Measurements from ENCODE around the gene UNC119B.

The UNC119B gene

GRCh38 chr12:120739821-120740613 lies 29.8 kb downstream of the UNC119B start:
- TF ChIP-seq MAX (IDR thresholded peaks at IDR 0.05) = no peak
- TF ChIP-seq ZBTB7A (IDR thresholded peaks at IDR 0.05; ENCODE audit: low read depth) = no peak
- no peak for TF ChIP-seq EGR1 (IDR thresholded peaks at IDR 0.05)
- no peak for TF ChIP-seq NFIC (IDR thresholded peaks at IDR 0.05)
- no peak for TF ChIP-seq FOXM1 (IDR thresholded peaks at IDR 0.05; ENCODE audit: borderline replicate concordance, low read depth)
- TF ChIP-seq CEBPB (IDR thresholded peaks at IDR 0.05) = no peak
- no peak for TF ChIP-seq TCF12 (IDR thresholded peaks at IDR 0.05; ENCODE audit: low read depth)
- no peak for TF ChIP-seq YY1 (IDR thresholded peaks at IDR 0.05; ENCODE audit: low read depth)
- TF ChIP-seq TAF1 (IDR thresholded peaks at IDR 0.05; ENCODE audit: low read depth) = no peak
- no peak for TF ChIP-seq USF1 (IDR thresholded peaks at IDR 0.05)

GRCh38 chr12:120740871-120741270 lies 30.6 kb downstream of the UNC119B start:
- TF ChIP-seq MAX (IDR thresholded peaks at IDR 0.05) = no peak
- TF ChIP-seq NFIC (IDR thresholded peaks at IDR 0.05) = no peak
- no peak for TF ChIP-seq FOXM1 (IDR thresholded peaks at IDR 0.05; ENCODE audit: borderline replicate concordance, low read depth)
- TF ChIP-seq REST (IDR thresholded peaks at IDR 0.05; ENCODE audit: low read depth) = no peak
- TF ChIP-seq CEBPB (IDR thresholded peaks at IDR 0.05) = no peak
- no peak for TF ChIP-seq CREB1 (IDR thresholded peaks at IDR 0.05; ENCODE audit: low read depth)
- TF ChIP-seq TCF12 (IDR thresholded peaks at IDR 0.05; ENCODE audit: low read depth) = no peak
- TF ChIP-seq YY1 (IDR thresholded peaks at IDR 0.05; ENCODE audit: low read depth) = no peak
- TF ChIP-seq RAD21 (IDR thresholded peaks at IDR 0.05; ENCODE audit: low read depth) = no peak
- TF ChIP-seq EP300 (IDR thresholded peaks at IDR 0.05; ENCODE audit: borderline replicate concordance) = no peak
- no peak for TF ChIP-seq TAF1 (IDR thresholded peaks at IDR 0.05; ENCODE audit: low read depth)
- no peak for TF ChIP-seq TEAD4 (IDR thresholded peaks at IDR 0.05)
- no peak for TF ChIP-seq EGR1 (IDR thresholded peaks at IDR 0.05)
- no peak for TF ChIP-seq ZBTB7A (IDR thresholded peaks at IDR 0.05; ENCODE audit: low read depth)
- no peak for TF ChIP-seq USF1 (IDR thresholded peaks at IDR 0.05)

GRCh38 chr12:120741476-120742421 lies 31.5 kb downstream of the UNC119B start:
- TF ChIP-seq USF1 (IDR thresholded peaks at IDR 0.05) = no peak
- TF ChIP-seq TEAD4 (IDR thresholded peaks at IDR 0.05) = no peak
- no peak for TF ChIP-seq EP300 (IDR thresholded peaks at IDR 0.05; ENCODE audit: borderline replicate concordance)
- no peak for TF ChIP-seq EGR1 (IDR thresholded peaks at IDR 0.05)
- TF ChIP-seq FOXM1 (IDR thresholded peaks at IDR 0.05; ENCODE audit: borderline replicate concordance, low read depth) = no peak
- no peak for TF ChIP-seq TAF1 (IDR thresholded peaks at IDR 0.05; ENCODE audit: low read depth)
- no peak for TF ChIP-seq YY1 (IDR thresholded peaks at IDR 0.05; ENCODE audit: low read depth)
- TF ChIP-seq RAD21 (IDR thresholded peaks at IDR 0.05; ENCODE audit: low read depth) = no peak
- TF ChIP-seq CEBPB (IDR thresholded peaks at IDR 0.05) = no peak
- no peak for TF ChIP-seq NFIC (IDR thresholded peaks at IDR 0.05)
- no peak for TF ChIP-seq CREB1 (IDR thresholded peaks at IDR 0.05; ENCODE audit: low read depth)
- TF ChIP-seq TCF12 (IDR thresholded peaks at IDR 0.05; ENCODE audit: low read depth) = no peak
- no peak for TF ChIP-seq MAX (IDR thresholded peaks at IDR 0.05)
- no peak for TF ChIP-seq REST (IDR thresholded peaks at IDR 0.05; ENCODE audit: low read depth)
- no peak for TF ChIP-seq ZBTB7A (IDR thresholded peaks at IDR 0.05; ENCODE audit: low read depth)

GRCh38 chr12:120744922-120745493 lies 34.8 kb downstream of the UNC119B start:
- TF ChIP-seq TAF1 (IDR thresholded peaks at IDR 0.05; ENCODE audit: low read depth) (no peak), RAD21 (IDR thresholded peaks at IDR 0.05; ENCODE audit: low read depth) (no peak), TEAD4 (IDR thresholded peaks at IDR 0.05) (no peak), CEBPB (IDR thresholded peaks at IDR 0.05) (no peak), FOXM1 (IDR thresholded peaks at IDR 0.05; ENCODE audit: borderline replicate concordance, low read depth) (no peak), REST (IDR thresholded peaks at IDR 0.05; ENCODE audit: low read depth) (no peak), TCF12 (IDR thresholded peaks at IDR 0.05; ENCODE audit: low read depth) (no peak), NFIC (IDR thresholded peaks at IDR 0.05) (no peak), ZBTB7A (IDR thresholded peaks at IDR 0.05; ENCODE audit: low read depth) (no peak), CREB1 (IDR thresholded peaks at IDR 0.05; ENCODE audit: low read depth) (no peak), YY1 (IDR thresholded peaks at IDR 0.05; ENCODE audit: low read depth) (no peak), EGR1 (IDR thresholded peaks at IDR 0.05) (no peak), MAX (IDR thresholded peaks at IDR 0.05) (no peak), USF1 (IDR thresholded peaks at IDR 0.05) (no peak), EP300 (IDR thresholded peaks at IDR 0.05; ENCODE audit: borderline replicate concordance) (no peak)
